Mammary epithelial cell (primary cell): ENCODE measurements around the gene HSD17B8.

Experiments
- CTCF ChIP-seq, 2 donors: IDR thresholded peaks in 1 of 2; conservative IDR thresholded peaks in 1 of 2; 2 replicates each; pipeline ENCODE4 v1.5.1; 2011 to 2012; ENCODE audit warnings: inconsistent platforms in 2 of 2, low read length in 2 of 2, mild to moderate bottlenecking in 2 of 2, control low read depth in 1 of 2, low read depth in 1 of 2; ENCODE audit not compliant: insufficient read depth in 1 of 2; ENCODE audit errors: extremely low read depth in 1 of 2
- EZH2 ChIP-seq: IDR thresholded peaks from 2 replicates; pipeline ENCODE4 v1.6.1; 2012; ENCODE audit warnings: low read length, inconsistent platforms, borderline replicate concordance

- TF ChIP-seq CTCF (conservative IDR thresholded peaks at IDR 0.05 in 1 of 2, IDR thresholded peaks at IDR 0.05 in 1 of 2; ENCODE audit: extremely low read depth in 1 of 2, insufficient read depth in 1 of 2, low read depth in 1 of 2, low read length in 2 of 2) (no peak), EZH2 (no peak)
Observed at GRCh38 chr6:33206864-33207551, 2.6 kb downstream of the HSD17B8 start.
